ENCODE results near the gene HOXB5.

The HOXB5 gene

GRCh38 chr17:48591255-48592056 lies 2.1 kb downstream of the HOXB5 start:
- peak overlapping the region; percentile 4 for H3K4me3 Mint-ChIP-seq
- H3K4me1 Mint-ChIP-seq, result peaks cover 23% of the 10 kb centered on the region
- H3K27me3 Mint-ChIP-seq, result peaks cover 91% of the 10 kb centered on the region
- peaks cover 15% of the 10 kb centered on the region for H3K36me3 Mint-ChIP-seq (ENCODE audit: insufficient read depth)
- ATAC-seq (replicated peaks; ENCODE audit: extremely low read depth, poor library complexity, severe bottlenecking) (no peak), DNase-seq (ENCODE audit: low spot score in 2 of 2) (no peak)
- H3K27ac Mint-ChIP-seq (ENCODE audit: low read depth), result no peak overlapping the region
- no peaks in the 10 kb centered on the region for H3K9me3 Mint-ChIP-seq

GRCh38 chr17:48590607-48591161 lies 2.9 kb downstream of the HOXB5 start:
- Mint-ChIP-seq H3K27ac (ENCODE audit: low read depth) (no peak overlapping the region), H3K27me3 (peaks cover 91% of the 10 kb centered on the region), H3K9me3 (no peaks in the 10 kb centered on the region)

GRCh38 chr17:48589831-48590606 lies 3.6 kb downstream of the HOXB5 start, which contains the start of gene HOXB3:
HOXB3 (minus strand) TSS chr17:48590241; CDS start chr17:48552474, 37,767 bp downstream.
- Mint-ChIP-seq H3K4me1 (peaks cover 33% of the 10 kb centered on the region), H3K27me3 (peaks cover 91% of the 10 kb centered on the region), H3K4me3 (no peak within 1 kb of the TSS), H3K9me3 (no peaks in the 10 kb centered on the region), H3K36me3 (ENCODE audit: insufficient read depth) (peaks cover 19% of the 10 kb centered on the region), H3K27ac (ENCODE audit: low read depth) (no peak within 1 kb of the TSS)
- DNase-seq (ENCODE audit: low spot score in 2 of 2), result no peak
- ATAC-seq (replicated peaks; ENCODE audit: extremely low read depth, poor library complexity, severe bottlenecking), result no peak

More at GRCh38 chr17:48590607-48591161, 2.9 kb downstream of the HOXB5 start:
- no peak for ATAC-seq (replicated peaks; ENCODE audit: extremely low read depth, poor library complexity, severe bottlenecking)
- no peak overlapping the region for H3K4me3 Mint-ChIP-seq
- no peak for DNase-seq (ENCODE audit: low spot score in 2 of 2)
- H3K4me1 Mint-ChIP-seq, result peaks cover 27% of the 10 kb centered on the region
- H3K36me3 Mint-ChIP-seq (ENCODE audit: insufficient read depth), result peaks cover 19% of the 10 kb centered on the region

- no peak for DNase-seq (ENCODE audit: low spot score in 2 of 2)
- Mint-ChIP-seq H3K4me1 (peaks cover 38% of the 10 kb centered on the region), H3K36me3 (ENCODE audit: insufficient read depth) (peaks cover 20% of the 10 kb centered on the region), H3K27me3 (peaks cover 91% of the 10 kb centered on the region), H3K27ac (ENCODE audit: low read depth) (no peak overlapping the region), H3K9me3 (no peaks in the 10 kb centered on the region), H3K4me3 (no peak overlapping the region)
- no peak for ATAC-seq (replicated peaks; ENCODE audit: extremely low read depth, poor library complexity, severe bottlenecking)
Observed at GRCh38 chr17:48589060-48589830, 4.3 kb downstream of the HOXB5 start.

GRCh38 chr17:48588528-48588927 lies 5.1 kb downstream of the HOXB5 start:
- Mint-ChIP-seq H3K9me3 (no peaks in the 10 kb centered on the region), H3K27me3 (peaks cover 91% of the 10 kb centered on the region), H3K27ac (ENCODE audit: low read depth) (no peak overlapping the region), H3K4me1 (peaks cover 32% of the 10 kb centered on the region), H3K36me3 (ENCODE audit: insufficient read depth) (peaks cover 16% of the 10 kb centered on the region), H3K4me3 (no peak overlapping the region)
- no peak for ATAC-seq (replicated peaks; ENCODE audit: extremely low read depth, poor library complexity, severe bottlenecking)
- DNase-seq (ENCODE audit: low spot score in 2 of 2), result no peak

GRCh38 chr17:48588074-48588415 lies 5.5 kb downstream of the HOXB5 start:
- peaks cover 27% of the 10 kb centered on the region for H3K4me1 Mint-ChIP-seq
- H3K36me3 Mint-ChIP-seq (ENCODE audit: insufficient read depth), result peaks cover 11% of the 10 kb centered on the region
- H3K9me3 Mint-ChIP-seq, result no peaks in the 10 kb centered on the region
- no peak for ATAC-seq (replicated peaks; ENCODE audit: extremely low read depth, poor library complexity, severe bottlenecking)
- H3K4me3 Mint-ChIP-seq, result no peak overlapping the region
- H3K27ac Mint-ChIP-seq (ENCODE audit: low read depth), result no peak overlapping the region
- H3K27me3 Mint-ChIP-seq, result peaks cover 91% of the 10 kb centered on the region
- DNase-seq (ENCODE audit: low spot score in 2 of 2), result no peak

- DNase-seq (ENCODE audit: low spot score in 2 of 2), result no peak
- Mint-ChIP-seq H3K4me3 (peak overlapping the region; percentile 9), H3K36me3 (ENCODE audit: insufficient read depth) (peaks cover 8% of the 10 kb centered on the region), H3K9me3 (no peaks in the 10 kb centered on the region), H3K27me3 (peaks cover 91% of the 10 kb centered on the region), H3K27ac (ENCODE audit: low read depth) (no peak overlapping the region), H3K4me1 (peaks cover 21% of the 10 kb centered on the region)
- no peak for ATAC-seq (replicated peaks; ENCODE audit: extremely low read depth, poor library complexity, severe bottlenecking)
Observed at GRCh38 chr17:48587276-48588073, 6.1 kb downstream of the HOXB5 start.

- Mint-ChIP-seq H3K9me3 (no peaks in the 10 kb centered on the region), H3K4me3 (peak overlapping the region; percentile 93), H3K36me3 (ENCODE audit: insufficient read depth) (peaks cover 7% of the 10 kb centered on the region), H3K27me3 (peaks cover 91% of the 10 kb centered on the region), H3K27ac (ENCODE audit: low read depth) (no peak overlapping the region), H3K4me1 (peaks cover 20% of the 10 kb centered on the region)
- DNase-seq (ENCODE audit: low spot score in 2 of 2) (no peak), ATAC-seq (replicated peaks; ENCODE audit: extremely low read depth, poor library complexity, severe bottlenecking) (no peak)
Observed at GRCh38 chr17:48586355-48587258, 7.0 kb downstream of the HOXB5 start.

- peak overlapping the region; percentile 94 for H3K27ac Mint-ChIP-seq (ENCODE audit: low read depth)
- H3K4me1 Mint-ChIP-seq, result peaks cover 21% of the 10 kb centered on the region
- no peak for ATAC-seq (replicated peaks; ENCODE audit: extremely low read depth, poor library complexity, severe bottlenecking)
- no peaks in the 10 kb centered on the region for H3K9me3 Mint-ChIP-seq
- H3K4me3 Mint-ChIP-seq, result peak overlapping the region; percentile 93
- H3K27me3 Mint-ChIP-seq, result peaks cover 96% of the 10 kb centered on the region
- DNase-seq (ENCODE audit: low spot score in 2 of 2), result no peak
- H3K36me3 Mint-ChIP-seq (ENCODE audit: insufficient read depth), result peaks cover 7% of the 10 kb centered on the region
Observed at GRCh38 chr17:48584223-48584741, 9.3 kb downstream of the HOXB5 start.

GRCh38 chr17:48583708-48584222 lies 9.8 kb downstream of the HOXB5 start:
- ATAC-seq (replicated peaks; ENCODE audit: extremely low read depth, poor library complexity, severe bottlenecking), result no peak
- no peak for DNase-seq (ENCODE audit: low spot score in 2 of 2)
- Mint-ChIP-seq H3K4me1 (peaks cover 26% of the 10 kb centered on the region), H3K9me3 (no peaks in the 10 kb centered on the region), H3K36me3 (ENCODE audit: insufficient read depth) (peaks cover 9% of the 10 kb centered on the region), H3K27me3 (peaks cover 100% of the 10 kb centered on the region), H3K4me3 (peak overlapping the region; percentile 93), H3K27ac (ENCODE audit: low read depth) (no peak overlapping the region)

GRCh38 chr17:48582750-48583069 lies 10.9 kb downstream of the HOXB5 start:
- DNase-seq (ENCODE audit: low spot score in 2 of 2), result no peak
- Mint-ChIP-seq H3K4me1 (peaks cover 29% of the 10 kb centered on the region), H3K9me3 (no peaks in the 10 kb centered on the region), H3K27me3 (peaks cover 91% of the 10 kb centered on the region), H3K4me3 (peak overlapping the region; percentile 34), H3K36me3 (ENCODE audit: insufficient read depth) (peaks cover 14% of the 10 kb centered on the region), H3K27ac (ENCODE audit: low read depth) (no peak overlapping the region)
- no peak for ATAC-seq (replicated peaks; ENCODE audit: extremely low read depth, poor library complexity, severe bottlenecking)

Measured in central memory CD8-positive, alpha-beta T cell (primary cell).